SHP77 (cell line): ENCODE data around the gene HOXD1.
A peak's percentile ranks its signal among the peaks of the same experiment; 100 is the strongest.

Experiments
- DNase-seq, 2 experiments: peaks; one replicate each; lab custom pipeline; 2025; lab: John Stamatoyannopoulos, UW

HOXD1 gene

DNA sequence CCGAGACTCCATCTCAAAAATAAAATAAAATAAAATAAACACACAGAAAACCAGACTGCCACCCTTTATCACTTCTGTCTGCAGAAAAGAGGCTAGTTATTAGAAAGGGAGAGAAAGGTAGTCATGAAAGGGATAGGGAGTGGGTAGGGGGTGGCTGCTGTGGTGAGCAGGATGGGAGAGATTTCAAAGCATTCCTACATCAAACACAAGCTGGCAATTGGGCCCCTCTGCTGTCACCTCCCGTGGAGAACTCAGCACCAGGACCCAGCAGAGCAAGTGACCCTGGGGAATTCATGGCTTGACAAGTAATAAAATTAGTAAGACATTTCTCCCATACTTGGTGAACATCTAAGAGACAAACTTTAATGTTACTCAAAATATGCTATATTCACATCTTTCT, 3.7 kb upstream of the HOXD1 start:
- no peak for DNase-seq

DNA sequence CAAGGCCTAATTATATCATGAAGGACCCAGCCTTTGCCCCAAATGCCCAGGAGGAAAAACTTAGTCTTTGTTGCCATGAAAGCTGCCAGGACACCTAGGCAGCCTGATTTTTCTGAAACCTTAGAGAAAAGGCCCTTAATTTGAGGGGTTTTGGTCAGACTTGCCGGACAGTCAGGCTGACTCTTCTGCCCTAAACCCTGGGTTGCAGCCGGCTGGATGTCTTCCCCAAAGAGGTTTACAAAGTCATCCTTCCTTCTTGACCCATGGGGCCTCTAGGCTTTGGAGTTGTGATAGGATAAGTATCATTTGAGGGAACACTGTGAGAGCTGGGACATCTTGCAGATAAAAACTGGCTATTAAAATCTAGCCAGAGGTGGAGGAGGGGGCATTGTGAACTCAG, 2.4 kb upstream of the HOXD1 start:
- DNase-seq: no peak

DNA sequence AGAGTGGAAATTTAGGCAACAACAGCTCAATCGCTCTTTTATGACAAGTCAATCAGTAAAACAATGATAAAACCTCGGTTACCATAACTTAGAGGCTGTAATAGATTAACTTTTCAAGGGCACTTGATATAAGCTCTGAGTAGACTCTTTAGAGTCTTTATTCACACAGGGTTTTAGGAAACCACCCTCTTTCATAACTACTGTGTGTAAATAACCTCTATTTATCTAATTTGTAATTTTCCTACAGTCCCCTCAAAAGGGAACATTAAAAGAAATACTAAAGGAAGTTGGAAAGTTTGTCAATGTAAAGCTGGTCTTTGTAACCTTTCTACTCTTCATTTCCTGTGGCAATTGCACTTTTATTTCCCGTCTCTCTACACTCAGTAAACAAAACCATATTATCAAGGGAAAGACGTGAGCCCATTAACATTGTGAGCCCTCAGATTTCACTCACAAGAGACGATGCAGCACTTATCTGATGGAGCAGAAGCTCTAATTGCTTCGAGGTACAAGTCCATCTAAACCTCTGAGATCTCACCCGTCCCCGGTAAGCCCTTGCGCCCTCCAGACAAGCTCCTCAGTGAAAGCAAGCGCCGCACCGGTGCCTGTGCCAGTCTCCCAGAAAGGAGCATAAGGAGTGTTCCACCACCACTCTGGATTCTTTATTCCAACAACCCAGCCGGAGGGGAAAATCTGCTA, 1.1 kb upstream of the HOXD1 start:
- no peak for DNase-seq

DNA sequence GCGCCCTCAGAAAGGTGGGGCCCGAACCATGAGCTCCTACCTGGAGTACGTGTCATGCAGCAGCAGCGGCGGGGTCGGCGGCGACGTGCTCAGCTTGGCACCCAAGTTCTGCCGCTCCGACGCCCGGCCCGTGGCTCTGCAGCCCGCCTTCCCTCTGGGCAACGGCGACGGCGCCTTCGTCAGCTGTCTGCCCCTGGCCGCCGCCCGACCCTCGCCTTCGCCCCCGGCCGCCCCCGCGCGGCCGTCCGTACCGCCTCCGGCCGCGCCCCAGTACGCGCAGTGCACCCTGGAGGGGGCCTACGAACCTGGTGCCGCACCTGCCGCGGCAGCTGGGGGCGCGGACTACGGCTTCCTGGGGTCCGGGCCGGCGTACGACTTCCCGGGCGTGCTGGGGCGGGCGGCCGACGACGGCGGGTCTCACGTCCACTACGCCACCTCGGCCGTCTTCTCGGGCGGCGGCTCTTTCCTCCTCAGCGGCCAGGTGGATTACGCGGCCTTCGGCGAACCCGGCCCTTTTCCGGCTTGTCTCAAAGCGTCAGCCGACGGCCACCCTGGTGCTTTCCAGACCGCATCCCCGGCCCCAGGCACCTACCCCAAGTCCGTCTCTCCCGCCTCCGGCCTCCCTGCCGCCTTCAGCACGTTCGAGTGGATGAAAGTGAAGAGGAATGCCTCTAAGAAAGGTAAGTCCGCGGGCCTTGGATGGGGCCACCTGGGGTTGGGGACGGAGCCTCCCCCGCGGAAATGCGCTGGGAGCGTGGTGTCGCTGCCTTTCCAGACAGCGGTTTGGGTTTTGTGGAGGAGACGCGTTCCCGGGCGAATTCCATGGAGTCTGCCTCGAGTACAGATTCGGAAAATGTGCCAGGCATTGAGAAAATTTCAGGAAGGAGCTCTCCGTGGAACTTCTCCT, 559 bp downstream of the HOXD1 start:
- DNase-seq: no peak

DNA sequence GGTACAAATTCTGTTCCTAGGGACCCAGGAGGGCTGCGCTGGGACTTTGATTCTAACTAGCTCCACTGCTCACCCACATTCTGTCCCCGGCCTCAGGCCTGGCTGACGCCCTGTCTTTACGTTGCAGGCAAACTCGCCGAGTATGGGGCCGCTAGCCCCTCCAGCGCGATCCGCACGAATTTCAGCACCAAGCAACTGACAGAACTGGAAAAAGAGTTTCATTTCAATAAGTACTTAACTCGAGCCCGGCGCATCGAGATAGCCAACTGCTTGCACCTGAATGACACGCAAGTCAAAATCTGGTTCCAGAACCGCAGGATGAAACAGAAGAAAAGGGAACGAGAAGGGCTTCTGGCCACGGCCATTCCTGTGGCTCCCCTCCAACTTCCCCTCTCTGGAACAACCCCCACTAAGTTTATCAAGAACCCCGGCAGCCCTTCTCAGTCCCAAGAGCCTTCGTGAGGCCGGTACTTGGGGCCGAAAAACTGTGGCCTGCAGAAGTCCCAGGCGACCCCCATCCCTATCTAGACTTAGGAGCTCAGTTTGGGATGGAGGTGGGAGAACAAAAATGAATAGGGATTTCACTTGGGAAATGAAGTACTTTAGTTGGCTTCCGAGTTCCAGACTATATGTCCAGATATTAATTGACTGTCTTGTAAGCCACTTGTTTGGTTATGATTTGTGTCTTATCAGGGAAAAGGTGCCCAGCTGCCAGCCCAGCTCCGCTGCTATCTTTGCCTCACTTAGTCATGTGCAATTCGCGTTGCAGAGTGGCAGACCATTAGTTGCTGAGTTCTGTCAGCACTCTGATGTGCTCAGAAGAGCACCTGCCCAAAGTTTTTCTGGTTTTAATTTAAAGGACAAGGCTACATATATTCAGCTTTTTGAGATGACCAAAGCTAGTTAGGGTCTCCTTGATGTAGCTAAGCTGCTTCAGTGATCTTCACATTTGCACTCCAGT, 1.5 kb downstream of the HOXD1 start:
- no peak for DNase-seq

DNA sequence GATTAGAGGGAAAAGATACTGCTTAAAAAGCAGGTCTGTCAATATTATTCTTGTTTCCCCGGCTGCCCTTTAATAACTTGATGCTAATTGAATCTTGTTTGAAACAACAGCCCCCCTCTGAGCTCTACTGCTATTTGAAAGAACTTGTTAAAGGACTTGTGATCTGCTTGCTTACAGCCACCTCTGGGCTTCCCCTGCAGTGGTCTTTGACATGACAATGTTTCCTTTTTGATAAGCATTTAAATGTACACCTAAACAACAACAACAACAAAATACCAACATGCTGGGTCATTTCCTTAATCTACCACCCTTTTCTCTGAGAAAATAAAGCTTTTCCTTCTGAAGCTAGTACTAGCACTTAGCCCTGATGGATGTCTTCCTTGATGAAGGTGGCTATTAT, 3.9 kb downstream of the HOXD1 start:
- DNase-seq: no peak

DNA sequence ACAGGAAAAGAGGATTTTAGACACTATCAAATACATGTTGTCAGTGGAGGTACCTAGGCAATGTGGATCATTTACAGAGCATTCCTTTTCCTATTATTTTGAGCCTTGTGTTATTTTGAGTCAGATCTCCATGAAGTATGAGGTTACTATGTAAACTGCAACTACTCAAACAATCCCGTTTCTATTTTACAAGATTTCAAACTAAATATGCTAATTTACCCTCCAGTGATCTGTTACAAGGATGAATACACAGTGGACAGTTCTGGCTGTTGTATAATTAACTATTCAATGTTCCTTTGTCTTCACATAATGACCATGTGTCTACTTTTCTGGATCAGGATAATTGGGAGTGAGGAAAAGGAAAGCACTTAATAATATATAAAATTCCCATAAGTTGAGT, 4.6 kb downstream of the HOXD1 start:
- no peak for DNase-seq

DNA sequence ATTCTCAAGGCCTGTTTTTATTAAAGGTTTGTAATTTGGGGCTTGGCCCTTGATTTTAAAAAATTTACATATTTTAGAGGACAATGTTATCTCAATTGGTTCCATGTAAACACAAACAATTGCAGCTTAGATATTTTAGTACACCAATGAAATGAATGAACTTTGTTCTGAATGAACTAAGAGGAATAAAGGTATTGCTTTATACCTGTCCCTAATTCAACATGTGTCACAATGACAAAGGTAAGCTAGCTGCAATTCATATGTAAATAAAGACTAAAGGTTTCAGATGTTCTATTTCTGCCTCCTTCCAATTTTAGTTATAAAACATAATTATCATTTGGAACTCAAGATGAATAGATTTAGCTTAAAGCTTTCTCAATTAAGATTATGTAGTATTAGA, 11.4 kb downstream of the HOXD1 start:
- DNase-seq: no peak

DNA sequence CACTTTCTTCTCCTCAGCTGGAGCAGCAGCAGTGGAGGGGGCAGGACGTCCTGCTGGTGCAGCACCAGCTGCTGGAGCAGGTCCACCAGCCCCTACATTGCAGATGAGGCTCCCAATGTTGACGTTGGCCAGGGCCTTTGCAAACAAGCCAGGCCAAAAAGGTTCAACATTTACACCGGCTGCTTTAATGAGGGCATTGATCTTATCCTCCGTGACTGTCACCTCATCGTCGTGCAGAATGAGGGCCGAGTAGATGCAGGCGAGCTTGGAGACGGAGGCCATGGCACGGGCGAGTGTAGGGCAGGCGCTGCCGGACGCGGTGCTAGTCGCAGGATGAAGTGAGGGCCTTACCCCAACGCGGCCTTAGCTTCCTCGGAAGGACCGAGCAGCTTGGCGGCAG, 12.5 kb downstream of the HOXD1 start:
- DNase-seq: peak; percentile 16 to 42

DNA sequence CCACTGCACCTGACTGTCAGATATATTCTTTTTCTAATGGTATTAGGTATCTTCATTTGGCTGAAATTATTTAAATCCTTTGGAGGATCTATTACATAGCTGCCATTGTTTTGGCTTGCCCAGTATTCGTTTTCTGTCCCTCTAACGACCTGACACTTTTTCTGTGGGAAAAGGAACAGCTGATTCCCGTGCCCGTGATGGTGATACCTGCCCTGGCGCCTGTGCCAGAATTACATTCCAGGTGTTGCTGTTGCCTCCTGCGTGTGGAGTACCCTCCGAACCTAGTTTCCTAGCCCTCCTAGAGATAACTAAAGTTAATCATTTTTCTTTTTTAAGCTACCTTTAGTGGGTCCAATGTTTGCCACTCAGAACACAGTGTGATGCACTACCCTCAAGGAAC, 14.0 kb downstream of the HOXD1 start:
- no peak for DNase-seq

DNA sequence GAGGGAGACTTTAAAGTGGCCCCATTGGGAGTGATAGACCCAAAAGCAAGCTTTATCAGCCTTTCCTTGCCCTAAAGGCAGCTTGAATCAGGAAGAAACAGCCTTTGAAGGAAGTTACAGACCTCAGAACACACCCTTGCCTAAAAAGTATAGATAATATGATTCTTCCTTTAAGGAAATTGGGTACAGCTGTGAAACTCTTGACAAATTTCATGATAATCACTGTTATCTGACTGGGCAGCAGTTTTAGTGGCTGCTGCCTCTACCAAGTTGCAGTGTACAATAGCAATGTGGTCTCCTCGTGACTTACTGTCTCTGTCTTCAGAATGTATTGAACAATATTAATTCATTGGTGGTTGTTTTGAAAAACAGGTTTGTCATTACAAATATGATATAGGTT, 16.7 kb downstream of the HOXD1 start:
- DNase-seq: no peak

DNA sequence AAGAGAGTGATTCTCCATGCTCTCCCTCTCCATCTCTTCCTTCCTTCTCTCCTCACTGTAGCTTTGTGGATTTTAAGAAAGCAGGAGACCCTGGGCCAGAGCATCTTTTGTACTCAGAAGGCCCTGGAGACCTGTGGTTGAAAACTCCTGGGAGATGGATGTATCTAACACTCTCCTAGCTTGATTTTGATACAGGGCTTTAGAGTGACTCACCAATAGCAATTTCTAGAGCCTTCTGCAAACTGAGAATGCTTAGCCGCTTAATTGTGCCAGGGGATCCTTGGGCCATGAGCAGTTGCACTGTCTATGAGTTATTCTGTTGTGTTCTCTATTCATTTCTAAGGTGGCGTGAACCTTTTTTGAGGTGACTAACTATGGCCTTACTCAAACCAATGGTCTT, 17.7 kb downstream of the HOXD1 start:
- no peak for DNase-seq

DNA sequence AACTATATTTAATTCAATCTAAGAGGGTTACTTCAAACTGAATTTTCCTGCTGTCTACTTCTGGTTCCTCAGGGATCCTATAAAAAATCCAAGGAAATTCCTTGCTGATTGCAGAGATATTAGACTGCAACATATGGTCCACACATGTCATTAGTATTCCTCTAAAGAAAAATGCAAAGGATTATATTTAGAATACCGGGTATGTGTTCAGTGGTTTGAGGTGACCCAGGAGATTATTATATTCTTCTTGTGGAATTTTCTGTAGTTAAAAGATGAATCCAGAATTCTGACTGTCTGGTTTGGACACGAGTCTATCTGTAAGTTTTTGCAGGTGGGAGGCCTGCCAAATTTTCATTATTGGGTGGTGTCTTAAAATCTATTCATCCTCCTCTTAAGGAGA, 18.2 kb downstream of the HOXD1 start:
- no peak for DNase-seq

DNA sequence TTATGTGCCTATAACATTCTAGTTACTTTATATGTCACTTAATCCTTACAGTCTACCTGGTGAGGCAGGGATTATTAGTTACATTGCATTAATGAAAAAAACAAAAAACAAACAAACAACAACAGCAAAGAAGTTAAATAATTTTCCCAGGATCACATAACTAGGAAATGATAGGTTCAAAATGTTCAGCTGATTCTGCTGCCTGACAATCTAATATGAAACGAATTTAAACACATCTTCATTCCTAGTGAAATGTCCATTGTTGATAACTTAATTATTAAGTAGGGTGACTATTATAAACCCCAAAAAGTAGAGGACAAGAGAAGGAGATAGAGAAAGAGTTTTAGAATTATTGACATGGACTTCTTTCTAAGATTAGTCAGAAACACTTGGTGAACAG, 22.6 kb downstream of the HOXD1 start:
- no peak for DNase-seq

DNA sequence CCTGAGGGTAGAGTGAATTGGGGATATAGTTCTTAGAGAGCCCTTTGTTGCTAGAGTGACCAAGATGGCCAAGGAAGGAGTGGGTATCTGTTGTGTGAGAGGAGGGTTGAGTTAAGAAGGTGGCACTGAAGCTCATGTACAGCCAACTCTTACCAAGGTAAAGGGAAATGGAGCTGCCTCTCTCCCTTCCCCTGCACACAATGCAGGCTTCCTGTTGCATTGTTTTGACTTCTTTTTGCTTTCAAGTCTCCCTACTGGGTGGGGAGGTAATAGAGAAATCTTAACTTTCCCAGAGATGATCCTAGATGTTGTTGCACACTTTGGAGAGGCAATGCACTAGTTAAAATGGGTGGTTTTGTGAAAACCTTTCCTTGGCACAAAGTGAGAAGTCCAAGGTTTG, 23.8 kb downstream of the HOXD1 start:
- DNase-seq: no peak

DNA sequence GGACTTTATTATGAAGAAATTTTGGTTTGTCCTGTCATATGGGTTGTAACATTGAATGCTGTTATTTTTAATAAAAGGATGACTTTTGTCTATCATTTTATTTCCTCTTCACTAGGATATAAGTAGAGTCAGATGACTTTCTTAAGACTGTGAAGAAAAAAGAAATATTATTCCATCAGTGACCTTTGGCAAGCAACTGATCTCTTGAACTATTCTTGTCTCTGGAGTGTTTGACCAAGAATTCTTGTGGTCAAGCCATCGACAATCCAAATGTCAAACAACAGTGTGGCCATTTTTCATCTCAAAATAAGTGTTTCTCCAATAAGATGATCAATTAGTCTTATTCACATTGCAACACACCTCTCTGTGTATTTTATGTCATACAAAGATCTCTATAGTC, 24.9 kb downstream of the HOXD1 start:
- DNase-seq: no peak

DNA sequence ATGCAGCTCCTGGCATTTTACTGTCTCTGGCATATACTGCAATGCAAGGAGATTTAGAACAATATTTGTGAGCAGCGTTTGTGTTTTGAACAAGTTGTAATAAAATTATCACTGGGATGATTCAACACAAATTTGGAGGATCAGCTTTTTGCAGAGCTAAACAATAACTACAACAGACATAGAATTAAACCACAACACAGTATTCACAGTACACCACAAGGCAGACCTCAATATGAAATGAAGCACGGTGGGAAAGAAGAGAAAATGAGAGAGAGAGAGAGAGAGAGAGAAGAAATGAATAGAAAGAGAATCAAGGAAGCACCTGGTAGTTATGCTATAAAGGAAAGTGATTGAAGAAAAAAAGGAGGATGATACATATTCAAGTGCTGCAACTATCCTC, 39.4 kb downstream of the HOXD1 start:
- DNase-seq: no peak

DNA sequence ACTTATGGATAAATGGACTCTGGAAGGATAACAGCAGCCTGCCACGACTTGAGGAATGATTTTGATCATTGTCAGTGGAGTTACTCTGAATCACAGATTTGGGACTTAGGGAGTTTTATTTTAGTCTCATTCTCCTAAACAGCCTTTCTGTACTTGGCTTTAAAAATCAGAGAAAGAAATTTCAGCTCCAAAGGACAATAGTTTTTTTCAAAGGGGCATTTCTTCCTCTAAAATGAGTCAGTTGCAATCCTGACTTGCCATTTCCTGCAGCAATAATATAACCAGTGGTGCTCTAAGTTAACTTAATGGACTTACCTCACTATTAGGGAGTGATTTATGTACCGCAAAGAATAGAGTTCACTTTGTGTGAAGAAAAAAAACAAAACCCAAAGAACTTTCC, 45.7 kb downstream of the HOXD1 start:
- DNase-seq: no peak

DNA sequence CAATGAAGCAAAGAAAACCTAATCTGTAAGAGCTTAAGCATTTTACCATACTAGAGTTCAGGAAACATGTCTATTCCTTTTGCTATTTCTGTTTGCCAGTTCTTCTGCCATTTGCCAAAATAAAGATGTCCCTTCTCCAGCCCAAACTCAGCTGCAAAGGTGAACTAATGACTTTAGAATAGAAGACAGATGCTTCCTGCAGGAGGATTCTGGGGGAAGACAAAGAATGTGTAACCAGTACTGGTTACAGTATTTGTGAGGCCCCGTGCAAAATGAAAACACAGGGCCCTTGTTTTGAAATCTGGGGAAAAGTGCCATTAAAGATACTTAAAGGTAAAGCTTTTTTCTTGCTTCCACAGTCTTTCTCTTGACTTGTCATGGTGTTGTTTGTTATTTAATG, 46.5 kb downstream of the HOXD1 start:
- no peak for DNase-seq

DNA sequence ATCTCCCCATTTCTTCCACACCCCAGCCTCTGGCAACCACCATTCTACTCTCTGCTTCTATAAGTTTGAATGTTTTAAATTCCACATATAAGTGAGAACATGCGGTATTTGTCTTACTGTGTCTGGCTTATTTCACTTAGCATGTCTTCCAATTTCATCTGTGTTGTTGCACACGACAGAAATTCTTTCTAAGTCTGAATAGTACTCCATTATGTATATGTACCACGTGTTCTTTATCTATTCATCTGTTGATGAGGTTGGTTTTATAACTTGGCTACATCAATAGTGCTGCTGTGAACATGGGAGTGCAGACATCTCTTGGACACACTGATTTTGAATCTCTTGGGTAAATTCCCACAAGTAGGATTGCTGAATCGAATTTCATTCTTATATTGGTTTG, 49.0 kb downstream of the HOXD1 start:
- no peak for DNase-seq

DNA sequence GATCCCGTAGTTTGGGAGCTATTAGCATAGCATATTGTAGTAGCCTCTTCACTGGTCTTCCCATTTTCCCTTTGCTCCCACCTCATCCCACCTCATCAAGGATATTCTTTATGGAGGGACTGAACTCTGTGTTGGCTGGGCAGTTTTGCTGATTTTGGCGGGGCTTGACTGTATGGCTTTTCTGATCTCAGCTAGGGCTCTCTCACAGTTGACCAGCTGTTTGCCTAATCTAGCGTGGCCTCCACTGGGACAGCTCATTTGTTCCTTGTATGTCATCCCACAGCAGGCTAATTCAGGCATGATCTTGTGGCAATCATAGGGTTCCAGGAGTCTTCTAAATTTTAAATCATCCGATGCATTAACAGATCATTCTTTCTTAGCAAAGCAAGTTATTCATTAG, 50.6 kb downstream of the HOXD1 start:
- no peak for DNase-seq

DNA sequence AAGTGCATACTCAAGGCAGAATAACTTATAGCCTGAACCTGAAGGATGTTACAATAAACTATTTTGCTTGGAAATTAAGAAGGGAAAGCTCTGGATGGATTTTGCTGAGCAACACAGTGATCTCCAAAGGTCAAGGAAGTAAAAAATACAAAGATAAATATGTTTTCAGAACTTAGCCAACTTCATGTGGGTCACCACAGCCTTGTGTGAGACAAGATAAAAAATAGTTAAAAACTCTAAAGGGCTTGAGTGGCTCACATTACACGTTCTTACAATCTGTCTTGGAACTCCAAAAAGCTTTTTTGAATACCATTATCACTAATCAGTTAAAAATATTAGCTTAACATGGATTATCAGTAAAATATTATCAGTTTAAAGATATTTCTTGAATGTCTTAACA, 51.8 kb downstream of the HOXD1 start:
- no peak for DNase-seq
